ENCODE data around the gene KCTD5. TPM values are rescaled to one million over a fixed set of nuclear protein-coding genes. Genes with fewer than 3 reads are reported as not detected.

KCTD5 gene
- total RNA-seq, 1 donor from 2014 or later, result 55.4 TPM

- peak overlapping the region; percentile 99 for H3K27ac ChIP-seq (ENCODE audit: low read depth, low read length)
- peak overlapping the region; percentile 90 for H3K9ac ChIP-seq (ENCODE audit: low read length)
- no peaks in the 10 kb centered on the region for H3K27me3 ChIP-seq (ENCODE audit: insufficient read depth, low read length)
- H3K4me2 ChIP-seq (ENCODE audit: low read length), result peak overlapping the region; percentile 96
- H3K4me3 ChIP-seq (ENCODE audit: insufficient read depth, low read depth, low read length), result peak overlapping the region; percentile 85
- Mint-ChIP-seq H3K27ac (ENCODE audit: unreplicated experiment) (peak overlapping the region; percentile 91), H3K36me3 (ENCODE audit: low read depth, unreplicated experiment) (peaks cover 11% of the 10 kb centered on the region), H3K4me1 (ENCODE audit: low read depth, unreplicated experiment) (peaks cover 31% of the 10 kb centered on the region), H3K27me3 (ENCODE audit: low read depth, unreplicated experiment) (no peaks in the 10 kb centered on the region), H3K9me3 (ENCODE audit: unreplicated experiment) (no peaks in the 10 kb centered on the region), H3K4me3 (ENCODE audit: unreplicated experiment) (peak overlapping the region; percentile 92)
- H2AFZ ChIP-seq (ENCODE audit: low read depth, low read length), result peak overlapping the region; percentile 96
- TF ChIP-seq CTCF (IDR thresholded peaks at IDR 0.05; ENCODE audit: insufficient read depth, low read depth, low read length), result no peak
- TF ChIP-seq EZH2 (IDR thresholded peaks at IDR 0.05; ENCODE audit: insufficient read depth, low read length), result no peak
- peaks cover 16% of the 10 kb centered on the region for H3K36me3 ChIP-seq (ENCODE audit: insufficient read depth, low read length)
- H3K9me3 ChIP-seq (ENCODE audit: insufficient read depth, low read depth, low read length), result no peaks in the 10 kb centered on the region
- FAIRE-seq (no peak), DNase-seq (ENCODE audit: low read depth) (peak; percentile 45)
- peaks cover 64% of the 10 kb centered on the region for H3K79me2 ChIP-seq (ENCODE audit: insufficient read depth, low read length)
- H4K20me1 ChIP-seq (ENCODE audit: insufficient read depth, low read length), result peaks cover 52% of the 10 kb centered on the region
- H3K4me1 ChIP-seq (ENCODE audit: insufficient read depth, low read length), result peaks cover 25% of the 10 kb centered on the region
These were observed 70.8 kb downstream of the KCTD5 start for GRCh38 chr16:2752850-2753732.

- H4K20me1 ChIP-seq (ENCODE audit: insufficient read depth, low read length), result peaks cover 58% of the 10 kb centered on the region
- peaks cover 22% of the 10 kb centered on the region for H3K36me3 ChIP-seq (ENCODE audit: insufficient read depth, low read length)
- Mint-ChIP-seq H3K4me3 (ENCODE audit: unreplicated experiment) (peak overlapping the region; percentile 92), H3K36me3 (ENCODE audit: low read depth, unreplicated experiment) (peaks cover 15% of the 10 kb centered on the region), H3K4me1 (ENCODE audit: low read depth, unreplicated experiment) (peaks cover 31% of the 10 kb centered on the region), H3K27me3 (ENCODE audit: low read depth, unreplicated experiment) (no peaks in the 10 kb centered on the region), H3K9me3 (ENCODE audit: unreplicated experiment) (no peaks in the 10 kb centered on the region), H3K27ac (ENCODE audit: unreplicated experiment) (peak overlapping the region; percentile 91)
- no peak for FAIRE-seq
- H3K9ac ChIP-seq (ENCODE audit: low read length), result peak overlapping the region; percentile 90
- TF ChIP-seq CTCF (IDR thresholded peaks at IDR 0.05; ENCODE audit: insufficient read depth, low read depth, low read length), result no peak
- peak overlapping the region; percentile 96 for H3K4me2 ChIP-seq (ENCODE audit: low read length)
- no peaks in the 10 kb centered on the region for H3K9me3 ChIP-seq (ENCODE audit: insufficient read depth, low read depth, low read length)
- H2AFZ ChIP-seq (ENCODE audit: low read depth, low read length), result no peak overlapping the region
- H3K27ac ChIP-seq (ENCODE audit: low read depth, low read length), result peak overlapping the region; percentile 99
- no peak for DNase-seq (ENCODE audit: low read depth)
- peak overlapping the region; percentile 85 for H3K4me3 ChIP-seq (ENCODE audit: insufficient read depth, low read depth, low read length)
- peaks cover 70% of the 10 kb centered on the region for H3K79me2 ChIP-seq (ENCODE audit: insufficient read depth, low read length)
- no peaks in the 10 kb centered on the region for H3K27me3 ChIP-seq (ENCODE audit: insufficient read depth, low read length)
- peaks cover 25% of the 10 kb centered on the region for H3K4me1 ChIP-seq (ENCODE audit: insufficient read depth, low read length)
These were observed 71.4 kb downstream of the KCTD5 start for GRCh38 chr16:2753733-2754020.

GRCh38 chr16:2755158-2755557 is 72.8 kb downstream of the KCTD5 start:
- Mint-ChIP-seq H3K36me3 (ENCODE audit: low read depth, unreplicated experiment) (peaks cover 20% of the 10 kb centered on the region), H3K4me1 (ENCODE audit: low read depth, unreplicated experiment) (peaks cover 34% of the 10 kb centered on the region), H3K27me3 (ENCODE audit: low read depth, unreplicated experiment) (no peaks in the 10 kb centered on the region), H3K4me3 (ENCODE audit: unreplicated experiment) (peak overlapping the region; percentile 92), H3K9me3 (ENCODE audit: unreplicated experiment) (no peaks in the 10 kb centered on the region), H3K27ac (ENCODE audit: unreplicated experiment) (peak overlapping the region; percentile 91)
- DNase-seq (ENCODE audit: low read depth) (no peak), FAIRE-seq (no peak)
- peak overlapping the region; percentile 96 for H3K4me2 ChIP-seq (ENCODE audit: low read length)
- no peak overlapping the region for H2AFZ ChIP-seq (ENCODE audit: low read depth, low read length)
- peaks cover 85% of the 10 kb centered on the region for H3K79me2 ChIP-seq (ENCODE audit: insufficient read depth, low read length)
- H3K9ac ChIP-seq (ENCODE audit: low read length), result peak overlapping the region; percentile 90
- H3K4me3 ChIP-seq (ENCODE audit: insufficient read depth, low read depth, low read length), result peak overlapping the region; percentile 85
- H3K4me1 ChIP-seq (ENCODE audit: insufficient read depth, low read length), result peaks cover 25% of the 10 kb centered on the region
- H3K27me3 ChIP-seq (ENCODE audit: insufficient read depth, low read length), result no peaks in the 10 kb centered on the region
- TF ChIP-seq EZH2 (IDR thresholded peaks at IDR 0.05; ENCODE audit: insufficient read depth, low read length), result no peak
- TF ChIP-seq CTCF (IDR thresholded peaks at IDR 0.05; ENCODE audit: insufficient read depth, low read depth, low read length), result no peak
- peaks cover 72% of the 10 kb centered on the region for H4K20me1 ChIP-seq (ENCODE audit: insufficient read depth, low read length)
- peaks cover 36% of the 10 kb centered on the region for H3K36me3 ChIP-seq (ENCODE audit: insufficient read depth, low read length)
- H3K9me3 ChIP-seq (ENCODE audit: insufficient read depth, low read depth, low read length), result no peaks in the 10 kb centered on the region
- H3K27ac ChIP-seq (ENCODE audit: low read depth, low read length), result no peak overlapping the region
